Measurements from ENCODE around the gene FGFR2.

FGFR2 gene

DNA sequence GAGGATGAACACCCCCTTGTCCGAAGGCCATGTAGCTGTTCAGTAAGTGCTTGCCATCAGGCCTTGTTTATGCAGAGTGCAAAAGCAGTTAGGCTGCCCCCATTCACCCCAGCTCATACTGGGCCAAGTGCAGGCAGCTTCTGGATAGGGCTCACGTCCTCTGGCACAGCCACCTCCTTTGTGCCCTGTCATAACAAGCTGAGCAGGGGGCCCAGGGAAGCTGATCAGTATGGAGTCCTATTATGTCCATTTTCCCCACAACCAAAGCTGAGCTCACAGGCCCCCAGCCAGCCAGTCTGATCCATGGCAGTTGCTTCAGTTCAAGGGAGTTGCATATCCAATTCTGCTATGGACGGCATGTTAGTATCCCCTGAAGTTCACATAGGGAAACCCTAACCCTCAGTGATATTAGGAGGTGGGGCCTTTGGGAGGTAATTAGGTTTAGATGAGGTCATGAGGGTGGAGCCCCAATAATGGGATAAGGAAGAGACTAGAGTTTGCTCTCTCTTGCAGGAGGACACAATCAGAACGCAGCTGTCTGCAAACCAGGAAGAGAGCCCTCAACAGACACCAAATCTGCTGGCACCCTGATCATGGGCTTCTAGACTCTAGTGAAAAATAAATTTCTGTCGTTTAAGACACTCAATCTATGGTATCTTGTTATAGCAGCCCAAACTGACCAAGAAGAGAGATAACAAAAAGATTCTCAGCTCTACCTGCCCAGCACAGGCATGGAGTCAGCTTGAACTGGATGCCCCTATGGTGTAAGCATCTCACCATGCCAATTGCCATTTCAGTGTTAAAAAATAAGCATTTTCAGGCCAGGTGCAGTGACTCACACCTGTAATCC is 155.9 kb downstream of the FGFR2 start:
- no peak for DNase-seq

DNA sequence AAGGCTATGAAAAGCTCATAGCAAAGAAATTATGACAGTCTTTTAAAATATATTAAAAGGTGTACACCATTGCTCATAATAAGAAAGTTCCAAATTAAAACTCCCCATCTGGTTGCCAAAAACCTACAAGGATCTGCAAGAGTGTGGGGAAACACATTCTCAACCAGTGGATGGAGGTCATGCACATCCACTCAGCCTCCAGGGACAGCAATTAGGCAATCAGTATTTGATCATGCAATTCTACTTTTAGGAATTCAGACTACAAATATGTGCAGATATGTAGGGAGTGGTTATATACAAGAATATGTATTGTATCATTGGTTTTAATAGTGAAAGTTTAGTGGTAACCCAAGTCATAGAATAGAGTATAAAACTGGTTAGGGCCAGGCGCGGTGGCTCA is 157.8 kb downstream of the FGFR2 start:
- DNase-seq, result no peak

DNA sequence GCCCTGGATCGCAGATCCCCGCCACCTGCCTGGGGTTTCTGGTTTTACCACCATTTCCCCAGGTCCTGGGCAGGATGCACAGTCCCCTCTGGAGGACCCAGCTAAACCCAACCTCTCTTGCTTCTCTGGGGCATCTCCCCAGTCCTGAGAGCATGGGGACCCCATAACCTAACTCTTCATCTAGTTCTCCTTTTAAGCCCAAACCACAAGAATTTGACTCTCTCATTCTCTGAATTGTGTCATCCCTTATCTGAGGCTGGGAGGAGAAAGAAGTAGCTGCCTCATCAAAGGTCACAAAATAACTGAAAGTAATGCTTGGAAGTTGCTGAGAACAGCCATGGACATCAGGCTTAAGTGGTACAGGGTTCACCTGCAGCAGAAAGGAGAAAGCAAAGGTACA is 159.9 kb downstream of the FGFR2 start:
- no peak for DNase-seq

DNA sequence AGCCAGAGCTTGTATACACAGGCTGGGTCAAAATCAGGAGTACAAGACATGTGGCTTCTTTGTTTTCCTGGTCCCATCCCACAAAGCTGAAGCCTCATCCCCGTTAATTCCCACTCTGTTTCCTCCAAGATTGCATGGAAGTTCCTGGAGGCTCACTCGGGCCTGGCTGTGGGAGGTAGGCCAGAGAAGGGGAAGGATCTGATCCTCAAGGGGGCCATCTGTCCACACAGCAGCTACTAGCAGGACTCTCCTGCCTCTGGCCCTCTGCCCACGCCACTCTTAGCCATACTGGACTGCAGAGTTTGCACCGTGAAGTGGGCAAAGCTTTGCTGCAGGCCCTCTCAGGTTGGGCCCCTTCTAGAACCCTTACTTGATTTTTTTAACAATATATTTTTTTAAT is 160.6 kb downstream of the FGFR2 start:
- DNase-seq, result no peak

DNA sequence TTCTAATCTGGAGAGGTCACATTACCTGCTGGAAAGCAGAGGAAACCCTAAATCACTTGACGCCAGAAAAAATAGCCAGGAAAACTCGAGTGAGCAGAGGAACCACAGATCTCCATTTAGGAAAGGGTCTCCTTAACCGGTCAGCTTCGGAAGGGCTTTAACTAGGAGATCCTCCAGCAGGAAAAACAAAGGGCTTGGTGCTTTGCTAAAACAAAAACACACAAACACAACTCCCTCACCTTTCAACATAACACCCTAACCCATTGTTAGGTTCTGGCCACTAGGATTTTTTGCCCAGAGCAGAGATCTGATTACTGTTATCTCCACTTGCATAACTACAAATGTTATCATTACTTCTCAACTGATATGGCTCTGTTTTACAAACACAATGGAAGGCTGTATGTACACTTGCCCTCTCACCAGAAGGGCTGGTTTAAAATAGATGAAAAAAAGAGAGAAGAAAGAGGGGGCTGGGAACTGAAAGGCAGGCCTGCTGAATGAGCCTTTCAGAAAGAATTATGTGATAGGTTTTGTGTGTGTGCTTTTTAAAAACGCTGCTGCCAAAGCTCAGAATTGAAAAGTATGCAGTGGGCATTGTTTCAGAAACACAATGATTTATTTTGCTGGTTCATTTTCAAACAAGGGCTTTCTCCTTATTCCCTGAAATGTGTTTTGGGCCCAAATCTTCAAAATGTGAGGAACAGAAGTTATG is 161.5 kb downstream of the FGFR2 start:
- DNase-seq, result no peak

DNA sequence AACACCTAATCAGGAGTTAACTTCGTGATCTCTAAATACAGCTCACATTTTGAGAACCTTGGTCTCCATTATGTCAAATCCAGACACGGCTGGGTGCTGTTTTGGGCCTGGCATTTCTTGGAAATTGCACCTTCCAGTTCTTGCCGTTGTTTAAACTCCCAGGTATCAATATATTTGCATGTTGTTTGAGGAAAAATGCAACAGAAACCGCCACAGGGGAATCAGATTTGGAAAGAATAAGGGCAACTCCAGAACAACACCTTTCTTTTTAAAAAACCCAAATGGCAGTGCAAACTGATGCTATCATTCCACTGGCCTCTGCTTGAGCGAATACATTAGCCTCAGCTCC is 162.0 kb downstream of the FGFR2 start:
- DNase-seq, result no peak

- DNase-seq, result no peak
These were observed 163.0 kb downstream of the FGFR2 start for GRCh38 chr10:121435099-121435875.

GRCh38 chr10:121433965-121434364 is 164.3 kb downstream of the FGFR2 start:
- DNase-seq, result no peak

GRCh38 chr10:121428867-121429266 is 169.4 kb downstream of the FGFR2 start:
- no peak for DNase-seq
